HG03378 (cell line): ENCODE results near the gene DAPK2.

ENCODE experiments used
- ATAC-seq: cut with Tn5 transposase; IDR thresholded peaks from one replicate; pipeline ENCODE4 v1.9.1; 2021; ENCODE audit warnings: mild to moderate bottlenecking, moderate library complexity; ENCODE audit not compliant: unreplicated experiment

Gene DAPK2

DNA sequence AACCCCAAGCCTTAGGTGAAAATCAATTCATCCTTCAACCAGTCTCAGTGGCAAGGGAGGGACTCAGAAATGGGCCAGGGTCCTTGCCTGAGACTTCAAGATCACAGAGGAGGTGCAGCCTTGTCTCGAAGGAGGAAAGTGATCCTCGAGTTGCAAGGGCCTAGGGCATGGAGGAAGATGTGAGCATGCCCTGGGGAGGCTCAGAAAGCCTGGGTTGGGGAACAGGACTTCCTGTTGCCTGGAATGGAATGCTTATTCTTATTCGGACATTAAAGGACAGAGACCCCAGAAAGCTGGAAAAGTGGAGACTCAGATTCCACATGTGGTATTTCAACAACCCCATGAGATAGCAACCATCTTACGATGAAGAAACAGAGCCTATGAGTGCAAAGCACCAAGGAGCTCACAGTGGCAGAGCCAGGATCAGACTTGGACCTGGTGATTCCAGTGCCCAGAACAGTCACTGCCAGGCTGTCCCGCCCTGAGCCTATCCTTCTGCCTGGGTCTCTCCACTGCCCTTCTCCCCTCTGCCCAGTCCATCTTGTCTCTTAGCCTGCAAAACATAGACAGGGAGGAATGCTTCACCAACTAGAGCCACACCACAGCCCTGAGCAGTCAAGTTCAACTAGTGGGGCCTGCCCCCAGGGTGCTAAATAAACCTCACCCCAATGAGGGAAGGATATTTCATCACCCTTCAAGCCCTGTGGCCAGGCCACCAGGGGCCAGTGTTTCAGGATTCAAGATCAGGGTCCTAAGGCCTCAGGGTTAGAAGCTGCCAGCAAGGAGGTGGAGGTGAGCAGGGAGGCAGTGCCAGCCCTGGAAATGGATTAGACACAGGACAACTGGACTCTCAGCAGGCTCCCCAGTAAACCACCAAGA lies 21.9 kb downstream of the DAPK2 start:
- no peak for ATAC-seq

DNA sequence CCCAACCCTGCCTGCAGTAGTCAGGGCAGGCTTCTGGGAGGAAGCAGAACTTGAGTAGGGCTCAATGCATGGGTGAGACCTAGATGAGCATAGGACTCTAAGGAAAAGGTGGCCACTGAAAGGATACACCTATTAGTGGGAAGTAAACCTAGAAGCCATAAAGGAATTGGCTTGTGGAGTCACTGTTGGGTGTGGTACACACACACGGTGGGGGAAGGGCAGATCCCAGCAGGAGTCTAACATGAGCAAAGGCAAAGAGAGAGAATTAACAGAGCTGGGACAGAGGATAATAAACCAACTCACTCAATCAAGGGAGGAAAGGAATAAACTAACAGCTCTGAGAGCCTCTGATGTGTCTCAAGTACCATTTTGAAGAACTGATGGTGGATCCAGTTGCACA lies 23.1 kb downstream of the DAPK2 start:
- no peak for ATAC-seq

DNA sequence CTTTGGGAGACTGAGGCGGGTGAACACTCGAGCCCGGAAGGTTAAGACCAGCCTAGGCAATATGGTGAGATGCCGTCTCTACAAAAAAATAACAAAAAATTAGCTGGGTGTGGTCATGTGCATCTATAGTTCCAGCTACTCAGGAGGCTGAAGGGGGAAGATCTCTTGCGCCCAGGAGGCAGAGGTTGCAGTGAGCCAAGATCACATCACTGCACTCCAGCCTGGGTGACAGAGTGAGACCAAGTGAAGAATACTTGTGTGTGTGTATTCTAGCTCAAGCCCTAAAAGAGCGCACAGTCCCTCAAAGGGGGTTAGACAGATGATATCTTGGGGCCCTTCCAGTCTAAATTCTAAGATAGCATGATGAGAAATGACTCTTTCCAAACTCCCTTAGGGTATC lies 23.7 kb downstream of the DAPK2 start:
- ATAC-seq, result no peak

DNA sequence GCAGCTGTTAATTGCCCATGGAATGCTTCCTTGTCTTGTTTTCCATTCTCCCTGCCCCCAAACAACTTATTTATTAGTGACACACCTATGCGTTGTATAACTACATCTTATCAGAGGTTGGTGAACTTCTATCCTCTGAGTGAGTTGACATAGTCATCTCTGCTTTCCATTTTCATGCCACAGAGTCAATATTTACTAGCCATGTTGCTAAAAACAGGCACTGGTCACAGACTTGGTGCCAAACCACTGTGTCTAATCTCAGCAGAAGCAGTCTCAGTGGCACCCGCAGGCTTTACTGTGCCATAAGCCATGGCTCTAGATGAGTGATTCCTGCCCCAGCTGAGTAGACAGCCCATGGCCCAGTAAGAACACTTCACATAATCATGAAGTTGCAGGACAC lies 26.5 kb downstream of the DAPK2 start:
- ATAC-seq, result peak; percentile 44

DNA sequence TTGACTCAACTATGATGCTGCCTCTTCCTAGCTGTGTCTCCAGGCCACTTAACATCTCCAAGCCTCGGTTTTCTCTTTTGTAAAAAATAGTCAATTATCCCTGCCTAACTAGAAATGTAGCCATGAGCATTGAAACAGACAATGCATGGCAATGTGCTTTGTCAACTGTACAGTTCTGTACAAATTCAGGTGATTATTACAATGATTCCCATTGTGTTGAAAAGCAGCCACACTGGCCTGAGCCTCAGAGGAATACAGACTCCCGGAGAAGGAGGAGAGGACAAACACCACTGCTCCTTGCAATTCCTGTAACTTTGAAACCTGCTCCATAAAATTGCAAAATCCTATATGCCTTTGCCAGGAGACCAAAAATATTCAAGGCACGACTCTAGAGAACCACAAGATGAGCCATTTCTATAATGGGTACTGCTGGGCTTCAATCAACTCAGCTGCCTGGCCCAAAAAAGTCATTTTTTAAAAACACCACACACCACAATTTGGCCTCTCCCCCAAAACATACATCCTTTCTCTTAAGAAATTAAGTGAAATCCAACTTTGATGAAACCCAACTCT lies 28.6 kb downstream of the DAPK2 start:
- ATAC-seq, result no peak

DNA sequence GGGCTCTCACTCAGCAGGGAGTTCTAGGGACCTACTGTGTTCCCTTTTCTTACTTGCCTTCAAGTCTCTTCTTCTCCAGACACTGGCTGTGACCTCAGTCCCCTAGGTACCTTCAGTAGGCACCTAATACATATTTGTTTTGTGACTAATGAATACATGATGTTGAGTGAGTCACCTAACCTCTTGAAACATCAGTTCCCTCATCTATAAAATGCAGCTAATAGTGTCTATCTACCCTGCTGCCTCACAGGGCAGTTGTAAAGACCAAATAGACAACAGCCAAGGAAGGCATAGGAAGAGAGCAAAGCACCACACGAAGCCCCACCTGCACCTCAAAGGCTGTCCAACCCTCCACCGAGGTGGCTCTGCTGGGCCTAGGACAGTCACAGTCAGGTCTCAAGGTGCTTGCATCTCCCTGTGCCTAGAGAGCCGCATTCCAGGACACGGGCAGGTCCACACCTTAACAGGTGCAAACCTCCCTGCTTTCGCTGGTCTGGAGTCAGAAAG lies 29.1 kb downstream of the DAPK2 start:
- ATAC-seq, result no peak

DNA sequence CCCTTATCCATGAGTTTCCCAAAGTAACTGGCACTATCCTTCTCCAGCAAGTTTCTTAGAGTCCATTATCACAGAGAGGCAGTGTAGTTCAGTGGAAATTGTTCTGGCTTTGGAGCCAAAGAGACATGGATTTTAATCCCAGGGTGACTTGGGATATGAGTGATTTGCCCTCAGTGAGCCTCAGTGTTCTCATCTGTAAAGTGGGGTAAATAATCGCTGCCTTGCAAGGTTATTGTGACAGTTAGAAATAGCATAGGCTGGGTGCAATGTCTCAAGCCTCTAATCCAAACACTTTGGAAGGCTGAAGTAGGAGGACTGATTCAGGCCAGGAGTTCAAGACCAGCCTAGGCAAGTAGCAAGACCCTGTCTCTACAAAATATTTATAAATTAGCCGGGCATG lies 30.0 kb downstream of the DAPK2 start:
- no peak for ATAC-seq

DNA sequence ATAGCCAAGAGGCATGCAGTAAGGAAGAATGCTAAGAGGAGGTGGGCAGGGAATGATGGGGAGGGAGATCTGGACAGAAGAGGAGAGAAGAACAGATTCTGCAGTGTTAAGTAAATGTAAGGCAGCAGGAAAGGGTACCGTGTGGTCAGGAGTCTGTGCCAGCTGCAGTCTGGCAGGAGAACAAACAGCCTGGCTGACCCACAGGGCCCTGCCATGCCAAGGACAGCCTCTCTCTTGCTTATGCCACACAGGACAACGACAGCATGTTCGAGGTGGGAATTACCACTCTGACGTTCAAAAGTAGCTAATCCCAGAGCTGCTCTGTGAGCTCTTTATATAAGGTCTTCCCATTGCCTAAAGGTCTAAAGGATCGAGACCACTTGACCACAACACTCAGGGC lies 31.3 kb downstream of the DAPK2 start:
- ATAC-seq, result no peak

DNA sequence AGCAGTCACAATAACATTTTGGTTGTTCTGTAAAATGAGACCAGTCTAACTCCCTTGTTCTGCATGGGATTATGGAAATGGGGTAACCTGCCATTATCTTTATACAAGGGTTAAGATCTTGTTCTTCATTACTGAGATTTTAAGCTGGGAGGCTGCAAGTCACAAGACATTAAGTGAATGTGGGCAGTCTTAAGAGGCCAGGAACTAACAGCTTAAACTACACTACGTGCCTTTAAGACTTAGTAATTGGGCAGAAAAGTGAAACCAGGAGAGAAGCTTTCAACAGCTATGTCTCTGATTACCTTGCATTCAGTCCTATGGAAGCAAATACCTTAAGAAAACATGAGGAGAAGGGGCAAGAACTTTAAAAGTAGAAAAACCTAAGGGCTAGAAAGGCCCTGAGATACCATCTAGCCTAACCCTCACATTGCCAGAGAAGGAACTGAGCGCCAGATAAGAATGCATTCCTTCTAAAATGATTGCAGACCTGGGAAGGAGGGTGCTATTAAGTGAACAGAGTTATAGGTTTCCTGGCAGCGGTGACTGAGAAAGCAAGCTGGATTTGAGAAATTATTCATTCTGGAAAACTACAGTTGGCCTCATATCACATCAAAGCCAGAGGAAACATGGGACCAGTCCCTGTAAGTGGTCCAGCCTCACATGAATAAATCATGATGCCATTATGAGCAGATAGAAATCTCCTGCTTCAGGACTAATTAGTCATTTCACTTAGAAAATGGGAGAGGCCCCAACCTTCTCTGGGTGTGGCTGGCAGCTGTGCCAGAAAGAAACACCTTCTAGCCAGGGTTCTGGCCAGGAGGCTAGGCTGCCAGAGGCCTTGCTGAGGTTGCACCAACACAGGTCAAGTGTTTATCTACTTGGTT lies 32.9 kb downstream of the DAPK2 start:
- no peak for ATAC-seq

DNA sequence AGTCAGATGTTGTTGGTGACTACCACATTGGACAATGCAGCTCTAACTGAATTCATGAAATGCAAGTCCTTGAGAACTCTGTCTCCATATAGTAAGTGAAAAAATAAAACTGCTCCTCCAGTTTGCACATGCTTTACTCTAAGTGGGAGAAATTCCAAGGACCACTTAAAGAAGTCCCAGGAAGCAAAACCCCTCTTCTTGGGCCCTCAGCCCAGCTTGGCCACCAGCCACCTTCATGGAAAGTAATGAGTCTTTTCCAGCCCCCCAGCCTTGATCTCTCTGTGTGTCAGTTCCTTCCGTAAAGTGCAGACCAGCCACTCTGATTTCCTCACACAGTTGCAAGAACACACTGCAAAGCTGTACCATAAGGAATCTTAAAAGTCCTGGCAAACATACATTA lies 34.5 kb downstream of the DAPK2 start:
- no peak for ATAC-seq

DNA sequence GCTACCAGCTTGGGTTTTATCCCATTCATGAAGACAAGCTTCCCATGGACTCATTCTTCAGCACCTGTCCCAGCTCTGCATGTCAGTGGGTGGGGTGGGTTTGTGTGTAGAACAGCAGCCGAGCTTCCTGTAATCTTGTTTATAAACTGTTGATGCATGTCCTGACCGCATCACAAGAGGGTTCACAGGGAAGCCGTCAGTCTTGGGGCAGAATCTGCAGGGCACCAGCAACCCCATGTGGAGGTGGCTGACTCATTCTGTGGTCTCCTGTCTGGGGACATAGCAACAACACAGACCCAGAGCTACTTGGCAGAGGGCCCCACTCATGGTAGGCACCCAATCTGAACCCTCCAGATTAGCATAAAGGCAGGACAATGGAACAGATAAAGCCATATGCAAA lies 35.6 kb downstream of the DAPK2 start:
- ATAC-seq, result peak; percentile 81

DNA sequence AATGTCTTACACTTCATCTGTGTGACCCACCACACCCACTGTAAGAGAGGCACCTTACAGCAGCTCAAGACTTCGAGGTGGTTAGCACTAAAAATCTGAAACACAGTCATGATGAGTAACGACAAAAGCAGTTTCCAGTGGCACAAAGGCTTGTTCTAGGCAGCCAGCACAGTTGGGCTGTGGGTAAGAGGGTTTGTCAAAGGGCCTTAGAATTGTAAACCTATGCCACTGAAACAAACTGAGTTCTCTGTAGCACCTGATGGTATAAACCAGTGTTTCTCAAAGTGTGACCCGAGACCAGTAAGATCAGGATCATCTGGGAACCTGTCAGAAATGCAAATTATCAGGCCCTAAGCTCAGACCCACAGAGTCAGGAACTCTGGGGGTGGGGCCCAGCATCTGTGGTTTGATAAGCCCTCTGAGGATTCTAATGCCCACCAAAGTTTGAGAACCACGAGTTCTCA lies 36.5 kb downstream of the DAPK2 start:
- ATAC-seq, result no peak

DNA sequence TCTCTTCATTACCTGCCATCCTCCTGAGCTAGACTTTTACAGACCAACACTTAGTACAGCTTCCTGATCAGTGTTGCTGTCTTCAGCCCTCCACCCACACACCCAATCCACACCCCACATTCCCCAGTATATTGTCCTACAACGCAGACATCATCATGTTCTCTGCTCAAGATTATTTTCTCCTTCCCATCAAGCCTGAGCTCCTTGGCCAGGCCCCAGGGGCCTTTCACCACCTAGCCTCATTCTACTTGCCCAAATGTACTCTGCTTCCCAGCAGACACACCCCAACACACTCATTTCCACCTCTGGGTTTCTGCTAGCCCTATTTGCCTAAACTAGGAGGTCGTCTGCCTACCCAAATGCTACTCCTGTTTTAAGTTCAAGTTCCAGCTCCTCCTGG lies 37.0 kb downstream of the DAPK2 start:
- ATAC-seq, result no peak

DNA sequence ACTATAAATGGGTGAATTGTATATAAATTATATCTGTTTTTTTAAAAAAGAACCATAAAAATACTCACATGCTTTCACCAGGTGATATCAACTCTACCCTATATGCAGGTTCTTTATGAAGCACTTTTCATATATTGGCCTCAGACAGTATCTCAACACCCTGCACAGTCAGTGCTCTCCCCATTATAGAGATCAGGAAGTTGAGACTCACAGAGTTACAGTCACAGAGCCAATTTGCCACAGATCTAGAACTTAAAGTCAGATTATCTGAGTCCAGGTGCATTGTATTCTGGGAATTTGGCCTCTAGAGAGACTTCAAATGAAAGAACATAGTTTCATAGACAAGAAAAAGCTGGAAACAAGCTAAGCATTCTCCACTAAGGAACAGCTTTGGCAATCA lies 38.1 kb downstream of the DAPK2 start:
- ATAC-seq, result no peak

DNA sequence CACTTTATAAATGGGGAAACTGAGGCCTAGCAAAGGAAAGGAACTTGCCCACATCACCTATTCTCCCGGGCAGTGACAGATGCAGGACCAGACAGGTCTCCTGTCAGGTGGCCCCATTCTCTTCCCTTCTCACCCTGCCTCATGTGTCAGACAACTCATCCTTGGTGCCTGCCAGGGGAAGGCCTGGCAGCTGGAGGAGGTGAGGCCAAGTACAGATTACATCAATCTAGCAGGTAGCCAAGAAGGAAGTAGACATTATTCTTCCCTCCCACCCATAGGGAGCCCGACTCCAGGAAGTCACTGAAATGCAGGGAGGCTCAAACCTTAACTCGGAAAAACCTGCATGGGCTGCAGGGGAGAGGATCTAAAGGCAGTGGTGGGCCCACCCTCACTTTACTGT lies 39.6 kb downstream of the DAPK2 start:
- ATAC-seq, result no peak

DNA sequence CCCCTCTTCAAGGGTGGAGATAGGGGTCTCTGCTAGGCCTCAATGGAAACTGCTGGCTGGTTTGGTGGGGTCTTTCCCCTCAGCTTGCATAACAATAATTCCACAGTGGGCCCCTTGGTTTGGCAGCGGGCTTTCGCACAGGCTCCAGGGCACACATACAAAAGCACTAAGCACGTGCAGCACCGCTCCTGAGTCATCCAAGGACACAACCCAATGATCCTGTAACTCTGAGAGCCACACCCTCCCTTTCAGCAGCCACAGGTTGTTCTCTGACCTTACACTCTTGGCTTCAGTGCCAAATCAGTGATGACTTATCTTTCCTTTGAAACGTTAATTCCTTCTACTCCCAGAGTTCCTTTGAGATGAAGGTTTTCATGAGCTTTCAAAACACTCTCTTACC lies 41.7 kb downstream of the DAPK2 start:
- no peak for ATAC-seq

DNA sequence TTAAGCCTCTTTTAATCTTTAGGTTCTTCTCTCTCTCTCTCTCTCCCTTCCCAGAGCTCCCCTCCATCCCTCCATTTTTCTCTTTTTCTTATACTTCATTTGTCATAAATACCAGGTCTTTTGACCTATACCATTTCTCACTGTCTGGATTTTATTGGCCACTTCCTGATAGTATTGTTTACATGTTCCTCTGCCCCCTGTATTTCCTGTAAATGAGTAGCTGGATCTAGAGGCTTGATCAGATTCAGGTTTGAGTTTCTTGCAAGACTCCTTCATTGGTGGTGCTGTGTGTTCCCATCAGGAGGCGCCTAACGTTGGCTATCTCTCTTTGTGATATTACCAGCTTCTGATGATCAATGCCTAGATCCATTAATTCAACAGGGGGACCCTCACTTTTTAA lies 42.2 kb downstream of the DAPK2 start:
- no peak for ATAC-seq

DNA sequence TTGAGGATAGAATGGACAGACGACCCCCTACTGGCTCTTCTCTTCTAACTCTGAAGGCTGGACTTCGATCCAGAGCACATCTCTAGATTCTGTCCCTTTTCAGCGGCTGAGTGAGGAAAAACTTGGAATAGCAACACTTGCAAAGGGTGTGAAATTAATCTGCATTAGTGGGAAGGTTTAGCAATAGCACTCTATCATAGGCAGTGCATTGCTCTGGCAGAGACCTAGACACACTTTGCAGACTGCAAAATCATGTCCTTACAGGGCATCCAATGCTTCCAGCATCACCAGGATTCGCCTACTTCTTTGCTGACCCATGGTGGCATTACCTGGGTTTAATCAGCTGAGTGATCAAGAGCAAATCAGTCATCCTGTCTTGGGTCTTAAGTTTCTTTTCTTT lies 43.1 kb downstream of the DAPK2 start:
- no peak for ATAC-seq

DNA sequence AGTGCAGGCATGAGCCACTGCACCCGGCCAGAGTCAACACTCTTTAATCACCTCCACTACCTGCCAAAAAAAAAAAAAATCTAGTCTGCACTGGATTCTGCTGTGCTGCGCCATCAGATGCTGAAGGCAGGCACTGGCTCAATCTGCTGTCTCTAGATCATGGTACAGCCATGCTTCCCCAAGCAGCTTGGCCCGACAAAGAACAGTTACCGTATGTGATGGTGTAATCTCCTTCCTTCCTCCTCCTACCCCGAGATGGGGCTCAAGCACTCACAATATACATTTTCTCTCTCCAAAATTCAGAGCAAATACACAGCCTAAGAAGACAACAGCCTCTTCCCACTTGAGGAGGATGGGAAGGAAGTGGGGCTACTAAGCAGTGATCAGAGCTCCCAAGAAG lies 45.1 kb downstream of the DAPK2 start:
- no peak for ATAC-seq

DNA sequence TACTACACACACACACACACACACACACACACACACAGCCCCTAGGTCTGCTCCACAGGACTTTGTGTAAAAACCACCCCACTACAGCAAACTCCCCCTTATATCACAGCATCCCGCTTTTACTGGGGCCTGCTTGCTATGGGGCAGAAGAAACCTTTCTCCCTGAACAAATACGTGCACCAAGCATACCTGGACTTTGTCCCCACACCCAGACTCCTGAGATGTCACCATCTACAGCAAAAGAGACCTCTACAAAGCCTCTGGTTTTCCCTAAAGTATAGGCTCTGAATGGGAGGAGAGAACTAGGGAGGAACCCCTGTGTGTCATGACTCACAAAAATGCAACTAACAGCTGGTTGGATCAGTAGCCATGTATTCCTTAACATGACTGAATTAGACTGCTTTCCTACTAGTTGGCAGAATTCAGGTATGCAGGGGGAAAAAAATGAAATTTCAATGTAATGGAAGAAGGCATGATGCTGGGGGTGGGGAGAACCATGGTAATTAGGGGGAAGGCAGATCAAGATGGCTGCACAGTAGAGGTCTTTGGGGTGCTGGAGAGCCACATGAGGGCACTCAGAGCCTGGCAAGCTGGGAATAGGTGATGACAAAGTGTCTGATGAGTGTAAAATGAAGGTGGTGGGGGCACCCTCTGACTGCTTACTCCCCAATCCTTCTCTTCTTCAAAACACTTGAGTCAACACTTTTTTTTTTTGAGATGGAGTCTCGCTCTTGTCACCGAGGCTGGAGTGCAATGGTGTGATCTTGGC lies 45.9 kb downstream of the DAPK2 start:
- ATAC-seq, result no peak

DNA sequence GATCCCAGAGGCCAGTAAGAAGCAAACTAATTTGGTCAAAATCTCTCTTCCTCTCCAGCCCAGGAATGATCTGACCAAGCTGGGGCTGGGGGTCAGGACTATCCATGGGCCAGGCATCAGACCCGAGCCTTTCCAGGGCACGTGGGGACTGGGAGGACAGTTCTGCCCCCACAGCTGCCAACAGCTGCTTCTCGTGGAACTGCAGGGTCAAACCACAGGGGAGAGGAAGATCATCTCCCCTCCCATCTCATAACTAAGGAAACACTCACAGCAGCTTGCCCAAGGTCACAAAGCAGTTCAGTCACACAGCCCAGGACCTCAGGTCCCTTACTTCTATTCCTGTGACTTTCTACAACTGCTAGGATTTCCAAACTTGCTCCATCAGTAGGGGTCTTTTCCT lies 47.1 kb downstream of the DAPK2 start:
- no peak for ATAC-seq
